ENCODE results near the gene FCRLA. TPM values are rescaled to one million over a fixed set of nuclear protein-coding genes. Genes with fewer than 3 reads are reported as not detected.

Gene FCRLA
- polyA plus RNA-seq, 1 donor (not counting 4 experiments of a cell fraction or from before 2014, with no cell fraction given), result 2.0 TPM

- H3K36me3 ChIP-seq (ENCODE audit: control insufficient read depth in 2 of 2, extremely low read depth in 1 of 2, insufficient read depth in 2 of 2, low read length in 2 of 2), result no peaks in the 10 kb centered on the region
- H3K4me2 ChIP-seq (ENCODE audit: control insufficient read depth, extremely low read depth, insufficient read depth, low read depth, low read length), result peak overlapping the region; percentile 88
- no peaks in the 10 kb centered on the region for H3K27me3 ChIP-seq (ENCODE audit: control insufficient read depth, extremely low read depth, insufficient read depth, low read length)
- peak overlapping the region; percentile 87 for H2AFZ ChIP-seq (ENCODE audit: control insufficient read depth, low read length)
- H3K4me1 ChIP-seq (ENCODE audit: control insufficient read depth, extremely low read depth, insufficient read depth, low read length), result peaks cover 44% of the 10 kb centered on the region
- dilution Hi-C loops (cut with MboI; ENCODE audit: extremely low pct_ligation_motif_present, low sequenced_read_pairs), result no loop called here
- no peaks in the 10 kb centered on the region for H3K9me3 ChIP-seq (ENCODE audit: control insufficient read depth, low read depth, low read length)
- H3K27ac ChIP-seq (ENCODE audit: control insufficient read depth, insufficient read depth, low read length), result peak overlapping the region; percentile 60
- H3K9me1 ChIP-seq (ENCODE audit: control insufficient read depth, extremely low read depth, insufficient read depth, low read length), result no peaks in the 10 kb centered on the region
- H3K9ac ChIP-seq (ENCODE audit: control insufficient read depth, extremely low read depth, insufficient read depth, low read length), result peak overlapping the region; percentile 87
- DNase-seq (ENCODE audit: low read depth, low spot score) (no peak), FAIRE-seq (no peak)
- no peaks in the 10 kb centered on the region for H3K79me2 ChIP-seq (ENCODE audit: control insufficient read depth, insufficient read depth, low read length)
- H4K20me1 ChIP-seq (ENCODE audit: control insufficient read depth, extremely low read depth, insufficient read depth, low read length), result no peaks in the 10 kb centered on the region
- TF ChIP-seq CTCF (optimal IDR thresholded peaks at IDR 0.05 in 1 of 3, IDR thresholded peaks at IDR 0.05 in 1 of 3, conservative IDR thresholded peaks at IDR 0.05 in 1 of 3; ENCODE audit: extremely low read depth in 1 of 3, insufficient read depth in 2 of 3, low read length in 3 of 3) (peak; percentile 17 to 51 (median 39)), EZH2 (IDR thresholded peaks at IDR 0.05; ENCODE audit: low read length) (no peak)
- H3K4me3 ChIP-seq (ENCODE audit: control insufficient read depth in 2 of 3, extremely low read depth in 1 of 3, insufficient read depth in 2 of 3, low read depth in 1 of 3, low read length in 3 of 3), result peak overlapping the region; percentile 58 to 80 (median 73)
Measured at GRCh38 chr1:161725908-161726472, 19.0 kb downstream of the FCRLA start.

- peak overlapping the region; percentile 70 for H3K27ac ChIP-seq (ENCODE audit: control insufficient read depth, insufficient read depth, low read length)
- DNase-seq (ENCODE audit: low read depth, low spot score) (no peak), FAIRE-seq (no peak)
- H2AFZ ChIP-seq (ENCODE audit: control insufficient read depth, low read length), result peak overlapping the region; percentile 87
- no peaks in the 10 kb centered on the region for H3K9me1 ChIP-seq (ENCODE audit: control insufficient read depth, extremely low read depth, insufficient read depth, low read length)
- no peaks in the 10 kb centered on the region for H3K9me3 ChIP-seq (ENCODE audit: control insufficient read depth, low read depth, low read length)
- H3K36me3 ChIP-seq (ENCODE audit: control insufficient read depth in 2 of 2, extremely low read depth in 1 of 2, insufficient read depth in 2 of 2, low read length in 2 of 2), result no peaks in the 10 kb centered on the region
- no peaks in the 10 kb centered on the region for H3K27me3 ChIP-seq (ENCODE audit: control insufficient read depth, extremely low read depth, insufficient read depth, low read length)
- no peaks in the 10 kb centered on the region for H4K20me1 ChIP-seq (ENCODE audit: control insufficient read depth, extremely low read depth, insufficient read depth, low read length)
- peak overlapping the region; percentile 87 for H3K9ac ChIP-seq (ENCODE audit: control insufficient read depth, extremely low read depth, insufficient read depth, low read length)
- H3K4me1 ChIP-seq (ENCODE audit: control insufficient read depth, extremely low read depth, insufficient read depth, low read length), result peaks cover 49% of the 10 kb centered on the region
- dilution Hi-C loops (cut with MboI; ENCODE audit: extremely low pct_ligation_motif_present, low sequenced_read_pairs), result no loop called here
- TF ChIP-seq CTCF (optimal IDR thresholded peaks at IDR 0.05 in 1 of 3, IDR thresholded peaks at IDR 0.05 in 1 of 3, conservative IDR thresholded peaks at IDR 0.05 in 1 of 3; ENCODE audit: extremely low read depth in 1 of 3, insufficient read depth in 2 of 3, low read length in 3 of 3), result no peak
- no peak for TF ChIP-seq EZH2 (IDR thresholded peaks at IDR 0.05; ENCODE audit: low read length)
- H3K4me3 ChIP-seq (ENCODE audit: control insufficient read depth in 2 of 3, extremely low read depth in 1 of 3, insufficient read depth in 2 of 3, low read depth in 1 of 3, low read length in 3 of 3), result peak overlapping the region; percentile 58 to 80 (median 73)
- H3K4me2 ChIP-seq (ENCODE audit: control insufficient read depth, extremely low read depth, insufficient read depth, low read depth, low read length), result peak overlapping the region; percentile 88
- no peaks in the 10 kb centered on the region for H3K79me2 ChIP-seq (ENCODE audit: control insufficient read depth, insufficient read depth, low read length)
Measured at GRCh38 chr1:161726473-161727255, 19.6 kb downstream of the FCRLA start.
